GM19193 (cell line): ENCODE results near the gene RADIL.

Experiments used
- POLR2A ChIP-seq: IDR thresholded peaks from 4 replicates; pipeline ENCODE4 v1.6.1; 2011; ENCODE audit not compliant: insufficient read depth, insufficient read length; ENCODE audit errors: extremely low read depth

Gene RADIL

GRCh38 chr7:4828720-4829383, 54.7 kb downstream of the RADIL start:
- no peak for TF ChIP-seq POLR2A

GRCh38 chr7:4825081-4825480, 58.4 kb downstream of the RADIL start:
- TF ChIP-seq POLR2A, result no peak

GRCh38 chr7:4824120-4824775, 59.3 kb downstream of the RADIL start:
- TF ChIP-seq POLR2A, result no peak

GRCh38 chr7:4823441-4824119, 59.9 kb downstream of the RADIL start:
- no peak for TF ChIP-seq POLR2A

- no peak for TF ChIP-seq POLR2A
Measured at GRCh38 chr7:4822677-4823076, 60.8 kb downstream of the RADIL start.

- no peak for TF ChIP-seq POLR2A
Measured at GRCh38 chr7:4820967-4821471, 62.5 kb downstream of the RADIL start.

GRCh38 chr7:4820405-4820966, 63.0 kb downstream of the RADIL start:
- TF ChIP-seq POLR2A, result no peak

GRCh38 chr7:4819560-4820404, 63.7 kb downstream of the RADIL start:
- TF ChIP-seq POLR2A, result no peak

GRCh38 chr7:4818000-4818794, 65.3 kb downstream of the RADIL start:
- no peak for TF ChIP-seq POLR2A

- no peak for TF ChIP-seq POLR2A
Measured at GRCh38 chr7:4817178-4817901, 66.2 kb downstream of the RADIL start.

- no peak for TF ChIP-seq POLR2A
Measured at GRCh38 chr7:4816419-4817080, 67.0 kb downstream of the RADIL start.

GRCh38 chr7:4815609-4816418, 67.7 kb downstream of the RADIL start:
- TF ChIP-seq POLR2A, result no peak
